A549 (cell line): ENCODE results near the gene SORCS2. TPM values are rescaled to one million over a fixed set of nuclear protein-coding genes. Genes with fewer than 3 reads are reported as not detected.
"Not testable (repeated sequence)": the region's sequence is repeated elsewhere in the genome, so short reads cannot be mapped to it uniquely, and the experiment has no call there.

Experiments used
- ATAC-seq, 2 experiments: fragments of 200-7000 bp in 1 of 2; fragments of >200 bp in 1 of 2; cut with Nextera tagmentation in 1 of 2; cut with Tn5 transposase in 1 of 2; 3 replicates each; pipeline versions ENCODE4 v1.8.0 to v1.9.1; 2018 to 2020; ENCODE audit warnings: mild to moderate bottlenecking in 1 of 2, moderate library complexity in 1 of 2
- CTCF ChIA-PET: fragments of 300-600 bp; sonication (Branson Sonifier 250); formaldehyde crosslinking; extraction: SDS; loops from one replicate; lab custom pipeline; 2021; ENCODE audit warnings: antibody characterized with exemption, inconsistent platforms; lab: Yijun Ruan, JAX
- POLR2A ChIA-PET: fragments of 350-600 bp; formaldehyde crosslinking; extraction: SDS; loops from one replicate; lab custom pipeline; 2021; ENCODE audit warnings: antibody characterized with exemption, inconsistent platforms; lab: Yijun Ruan, JAX
- DNase-seq, 2 experiments: peaks; one replicate each; pipeline versions ENCODE4 v3.0.0 to v3.0.0-alpha.2; 2011 to 2016; ENCODE audit warnings: low read depth in 1 of 2, low spot score in 1 of 2
- FAIRE-seq: peaks from 2 replicates; lab custom pipeline; 2011; peaks lifted over from hg19 to GRCh38; lab: Jason Lieb, UNC
- H3K27ac ChIP-seq, 2 experiments: fragments of >200 bp; sonication (Bioruptor Twin); formaldehyde crosslinking; 3 replicates each; pipeline ENCODE4 v1.5.1; 2016 to 2017
- H3K4me1 ChIP-seq: fragments of >200 bp; sonication (Bioruptor Twin); formaldehyde crosslinking; 3 replicates; pipeline ENCODE4 v1.6.1; 2016
- H3K4me2 ChIP-seq: fragments of >200 bp; sonication (Bioruptor Twin); formaldehyde crosslinking; 3 replicates; pipeline ENCODE4 v1.6.1; 2016
- H3K4me3 ChIP-seq: fragments of >200 bp; sonication (Bioruptor Twin); formaldehyde crosslinking; 3 replicates; pipeline ENCODE4 v1.5.1; 2016
- H3K9me3 ChIP-seq: fragments of >200 bp; sonication (Bioruptor Twin); formaldehyde crosslinking; 3 replicates; pipeline ENCODE4 v1.6.1; 2016
- CBX2 ChIP-seq: fragments of 200-600 bp; sonication (generic); IDR thresholded peaks from 2 replicates; pipeline ENCODE4 v1.6.1; 2016; ENCODE audit warnings: low read depth, mild to moderate bottlenecking, borderline replicate concordance
- CTCF ChIP-seq: fragments of >200 bp; sonication (Bioruptor Twin); formaldehyde crosslinking; IDR thresholded peaks from 3 replicates; pipeline ENCODE4 v1.5.1; 2016
- E2F6 ChIP-seq: IDR thresholded peaks from 2 replicates; pipeline ENCODE4 v1.6.1; 2012; ENCODE audit warnings: low read depth, borderline replicate concordance
- FOXS1 ChIP-seq: fragments of 250-450 bp; sonication (Bioruptor Pico); IDR thresholded peaks from 2 replicates; pipeline ENCODE4 v1.5.0; 2020; ENCODE audit warnings: mild to moderate bottlenecking, moderate library complexity
- KDM1A ChIP-seq: fragments of 200-600 bp; sonication (generic); IDR thresholded peaks from 2 replicates; pipeline ENCODE4 v1.6.1; 2016; ENCODE audit warnings: low read depth, mild to moderate bottlenecking
- KDM5A ChIP-seq: fragments of 200-600 bp; sonication (generic); IDR thresholded peaks from 2 replicates; pipeline ENCODE4 v1.6.1; 2016; ENCODE audit warnings: antibody characterized with exemption, mild to moderate bottlenecking
- MAFK ChIP-seq: fragments of 450-650 bp; IDR thresholded peaks from 2 replicates; pipeline ENCODE4 v1.6.1; 2014; ENCODE audit not compliant: partially characterized antibody
- MAX ChIP-seq: IDR thresholded peaks from 2 replicates; pipeline ENCODE4 v1.6.1; 2012
- NR3C1 ChIP-seq: fragments of >200 bp; sonication (Bioruptor Twin); formaldehyde crosslinking; IDR thresholded peaks from 3 replicates; pipeline ENCODE4 v1.6.1; 2017
- REST ChIP-seq: fragments of 200-600 bp; sonication (generic); IDR thresholded peaks from 2 replicates; pipeline ENCODE4 v1.6.1; 2016; ENCODE audit warnings: antibody characterized with exemption, mild to moderate bottlenecking, moderate library complexity
- TFCP2L1 ChIP-seq: fragments of 250-450 bp; sonication (Bioruptor Pico); IDR thresholded peaks from 2 replicates; pipeline ENCODE4 v1.5.0; 2021; ENCODE audit warnings: mild to moderate bottlenecking
- USF2 ChIP-seq: fragments of 450-650 bp; IDR thresholded peaks from 2 replicates; pipeline ENCODE4 v1.6.1; 2014; ENCODE audit warnings: antibody characterized with exemption
- ZNF302 ChIP-seq: fragments of 250-450 bp; sonication (Bioruptor Pico); IDR thresholded peaks from 2 replicates; pipeline ENCODE4 v1.9.0; 2021; ENCODE audit warnings: inconsistent platforms, mild to moderate bottlenecking, moderate library complexity
- ZSCAN20 ChIP-seq: fragments of 250-450 bp; sonication (Bioruptor Pico); IDR thresholded peaks from 2 replicates; pipeline ENCODE4 v1.8.0; 2022; ENCODE audit warnings: mild to moderate bottlenecking, moderate library complexity
- WGBS: methylation state at CpG from one replicate; pipeline ENCODE4 v1.1.6; 2017; ENCODE audit errors: missing lambda C conversion rate; 5-methylcytosine and 5-hydroxymethylcytosine counted together
- polyA plus RNA-seq, 4 experiments: library from polyadenylated mRNA; depleted of rRNA in 3 of 4; stranded (reverse); fragments of >200 nt; fragmentation: RNase III in 1 of 4; extraction: RNeasy Plus Mini Kit Qiagen cat#74134 plus additional on column Dnase treatment in 1 of 4; gene quantifications; 2 replicates in 3 of 4; 3 replicates in 1 of 4; pipeline ENCODE4 v1.2.3, GENCODE V29; 2011 to 2017

Gene SORCS2
- polyA plus RNA-seq, 2 of the 4 experiments (the other 2 are of a cell fraction) = 1.4 to 4.6 TPM

- no peak overlapping the region for H3K4me3 ChIP-seq
- ATAC-seq = no peak
These were observed 383.1 kb downstream of the SORCS2 start for GRCh38 chr4:7575426-7575825.

GRCh38 chr4:7577361-7578039, 385.2 kb downstream of the SORCS2 start:
- H3K27ac ChIP-seq, POLR2A ChIA-PET, DNase-seq, FAIRE-seq, ATAC-seq, H3K4me2 ChIP-seq, H3K4me1 ChIP-seq, H3K4me3 ChIP-seq: not testable (repeated sequence)
- peaks cover 47% of the 10 kb centered on the region for H3K9me3 ChIP-seq
- 34% methylated on average over 11 of the region's 11 CpGs for WGBS
- CTCF ChIA-PET = interaction anchor here (0.8 kb wide), 1 partner anchor 44 kb away, joined by 3 read pairs; no protein-coding TSS in a partner anchor

More at GRCh38 chr4:7575426-7575825, 383.1 kb downstream of the SORCS2 start:
- 48% methylated on average over 6 of the region's 6 CpGs for WGBS
- Histone ChIP-seq H3K27ac (no peak overlapping the region), H3K4me1 (no peaks in the 10 kb centered on the region), H3K4me2 (no peak overlapping the region), H3K9me3 (peaks cover 43% of the 10 kb centered on the region)
- DNase-seq (no peak), FAIRE-seq (no peak)
- CTCF ChIA-PET = no interaction called here
- TF ChIP-seq NR3C1 (no peak), E2F6 (no peak), KDM5A (no peak), USF2 (no peak), CBX2 (no peak), FOXS1 (CRISPR knock-in tag) (no peak), TFCP2L1 (CRISPR knock-in tag) (no peak), KDM1A (no peak), ZNF302 (CRISPR knock-in tag) (no peak), MAX (no peak), ZSCAN20 (CRISPR knock-in tag) (no peak), MAFK (no peak)
- POLR2A ChIA-PET = no interaction called here

- H3K9me3 ChIP-seq = peaks cover 45% of the 10 kb centered on the region
- ATAC-seq (no peak), FAIRE-seq (no peak), DNase-seq (peak in 1 of 2 experiments; percentile 4)
- H3K4me2 ChIP-seq = no peak overlapping the region
- no peak overlapping the region for H3K27ac ChIP-seq
- WGBS = 51% methylated on average over 5 of the region's 8 CpGs
- peaks cover 10% of the 10 kb centered on the region for H3K4me1 ChIP-seq
- H3K4me3 ChIP-seq = no peak overlapping the region
- no peak for TF ChIP-seq CTCF
- TF ChIP-seq REST = peak; percentile 87
- TF ChIP-seq, all 56 proteins: peak for 1
- ChIA-PET CTCF (no interaction called here), POLR2A (no interaction called here)
These were observed 389.1 kb downstream of the SORCS2 start for GRCh38 chr4:7581477-7581876.
